ENCODE measurements around the gene CEP85. TPM values are rescaled to one million over a fixed set of nuclear protein-coding genes. Genes with fewer than 3 reads are reported as not detected.

Gene CEP85
- total and polyA plus RNA-seq, 10 of the 15 experiments (the other 5 are each of a cell fraction or from before 2014, with no cell fraction given), result 8.4 to 26.8 (median 21.5) TPM

- no TSS peak for BruUV-seq (replicated peaks)
- POLR2A ChIA-PET, result no interaction called here
- WGBS (ENCODE audit: insufficient coverage, insufficient replicate concordance, low lambda C conversion rate, missing lambda C conversion rate), result 31% methylated on average over 16 of the region's 16 CpGs
Observed at GRCh38 chr1:26190373-26190987, 43.5 kb upstream of the CEP85 start, which contains the start of gene CATSPER4. CATSPER4 (plus strand) TSS chr1:26190602; CDS start chr1:26190628, 26 bp downstream.

More at GRCh38 chr1:26190373-26190987, 43.5 kb upstream of the CEP85 start, which contains the start of gene CATSPER4:
- CTCF ChIA-PET, result interaction anchor here (1.1 to 1.4 kb wide), 4 partner anchors 10 to 45 kb away, joined by 3 read pairs; partner anchors contain the start of gene ZNF593
- no peak; the same call in 2 of the 3 replicates for ATAC-seq
- TF ChIP-seq BRCA1 (IDR thresholded peaks at IDR 0.05; ENCODE audit: low read depth, low read length) (no peak), CTCF (IDR thresholded peaks at IDR 0.05 in 2 of 3, conservative IDR thresholded peaks at IDR 0.05 in 1 of 3; ENCODE audit: control insufficient read depth in 2 of 3, extremely low read depth in 1 of 3, insufficient read depth in 1 of 3, low read depth in 3 of 3, low read length in 3 of 3) (peak in 2 of 3 experiments; percentile 11 to 19; a peak in 1 of 6 replicates), MAX (IDR thresholded peaks at IDR 0.05; ENCODE audit: low read depth, low read length) (no peak), HCFC1 (IDR thresholded peaks at IDR 0.05; ENCODE audit: low read length) (no peak), RELB (IDR thresholded peaks at IDR 0.05; ENCODE audit: low read depth) (no peak), NR2C1 (IDR thresholded peaks at IDR 0.05) (no peak)
- Histone ChIP-seq H3K9ac (ENCODE audit: control insufficient read depth, insufficient read depth, low read length) (no peak within 1 kb of the TSS), H3K27ac (ENCODE audit: control insufficient read depth, insufficient read depth) (no peak within 1 kb of the TSS), H3K27me3 (replicated peaks in 1 of 2; ENCODE audit: control insufficient read depth in 2 of 2, insufficient read depth in 2 of 2, low read length in 1 of 2) (no peaks in the 10 kb centered on the region), H4K20me1 (ENCODE audit: control insufficient read depth, insufficient read depth) (no peaks in the 10 kb centered on the region), H3K4me3 (no peak within 1 kb of the TSS), H3K9me3 (replicated peaks; ENCODE audit: control insufficient read depth, insufficient read depth, low read length) (no peaks in the 10 kb centered on the region), H3K79me2 (ENCODE audit: control insufficient read depth, insufficient read depth, low read length) (no peaks in the 10 kb centered on the region), H3K4me1 (ENCODE audit: control insufficient read depth, insufficient read depth, low read length) (no peaks in the 10 kb centered on the region), H3K36me3 (ENCODE audit: control insufficient read depth in 2 of 2, insufficient read depth in 2 of 2, low read length in 1 of 2) (no peaks in the 10 kb centered on the region), H3K4me2 (ENCODE audit: control insufficient read depth, insufficient read depth) (no peak within 1 kb of the TSS), H2AFZ (ENCODE audit: control insufficient read depth, low read depth, low read length) (no peak within 1 kb of the TSS)
- SMC1A ChIA-PET (ENCODE audit: uncharacterized antibody, unreplicated experiment), result no interaction called here
- intact Hi-C loops (cut with micrococcal nuclease; ENCODE audit: unreplicated experiment) (no loop called here), in situ Hi-C loops (cut with MboI) (no loop called here)
- RAD21 ChIA-PET (ENCODE audit: unreplicated experiment), result no interaction called here
- FAIRE-seq, result no peak
- DNase-seq (ENCODE audit: low read depth, low spot score), result no peak
